H1 (cell line): ENCODE measurements around the gene NBPF3. TPM values are rescaled to one million over a fixed set of nuclear protein-coding genes. Genes with fewer than 3 reads are reported as not detected.

Experiments
- CTCF ChIA-PET: fragments of 300-600 bp; sonication (Branson Sonifier 250); formaldehyde crosslinking; loops from one replicate; lab custom pipeline; 2021; ENCODE audit not compliant: partially characterized antibody; lab: Charles Lee
- POLR2A ChIA-PET: fragments of 300-600 bp; sonication (Branson Sonifier 250); formaldehyde crosslinking; loops from one replicate; lab custom pipeline; 2021; ENCODE audit warnings: inconsistent platforms; ENCODE audit not compliant: partially characterized antibody; lab: Charles Lee
- DNase-seq, 2 experiments: peaks; one replicate each; pipeline versions ENCODE4 v3.0.0 to v3.0.0-alpha.2; 2010 to 2022; ENCODE audit warnings: low spot score in 2 of 2, low read depth in 1 of 2, mixed read lengths in 1 of 2
- FAIRE-seq: peaks from 2 replicates; lab custom pipeline; 2011; peaks lifted over from hg19 to GRCh38; lab: Jason Lieb, UNC
- H2AFZ ChIP-seq: 2 replicates; pipeline ENCODE4 v1.8.1; 2012; ENCODE audit warnings: low read length, inconsistent platforms
- H2AK5ac ChIP-seq: 2 replicates; pipeline ENCODE4 v1.6.1; 2013; ENCODE audit warnings: low read depth, low read length
- H2BK120ac ChIP-seq: replicated peaks from 2 replicates; pipeline ENCODE3; 2013; ENCODE audit warnings: low read depth, low read length, inconsistent platforms
- H2BK12ac ChIP-seq: 2 replicates; pipeline ENCODE4 v1.6.1; 2013; ENCODE audit warnings: low read depth, low read length
- H2BK15ac ChIP-seq: 2 replicates; pipeline ENCODE4 v1.6.1; 2013; ENCODE audit warnings: low read length
- H2BK20ac ChIP-seq: 2 replicates; pipeline ENCODE4 v1.6.1; 2013; ENCODE audit warnings: low read length
- H2BK5ac ChIP-seq: 2 replicates; pipeline ENCODE4 v1.6.1; 2013; ENCODE audit warnings: low read depth, low read length
- H3K14ac ChIP-seq: 2 replicates; pipeline ENCODE4 v1.6.1; 2013; ENCODE audit warnings: inconsistent platforms; ENCODE audit not compliant: insufficient read length
- H3K18ac ChIP-seq: 2 replicates; pipeline ENCODE4 v1.6.1; 2013; ENCODE audit warnings: low read length; ENCODE audit errors: extremely low read depth
- H3K23ac ChIP-seq: 2 replicates; pipeline ENCODE4 v1.6.1; 2013; ENCODE audit warnings: inconsistent platforms; ENCODE audit not compliant: insufficient read length
- H3K23me2 ChIP-seq: 2 replicates; pipeline ENCODE4 v1.6.1; 2013; ENCODE audit warnings: low read depth, low read length
- H3K27ac ChIP-seq: 2 replicates; pipeline ENCODE4 v1.6.1; 2011; ENCODE audit warnings: low read depth, low read length, inconsistent platforms
- H3K27me3 ChIP-seq, 4 experiments: replicated peaks in 1 of 4; 1 replicate in 1 of 4; 2 replicates in 3 of 4; pipeline versions ENCODE4 v1.6.1 to v1.8.1; 2011 to 2013; ENCODE audit warnings: low read length in 3 of 4, mild to moderate bottlenecking in 3 of 4, inconsistent platforms in 2 of 4, mixed read lengths in 2 of 4, moderate library complexity in 1 of 4; ENCODE audit not compliant: control insufficient read depth in 3 of 4, insufficient read depth in 3 of 4; ENCODE audit errors: extremely low read depth in 1 of 4
- H3K36me3 ChIP-seq, 4 experiments: 2 replicates each; pipeline versions ENCODE4 v1.6.1 to v1.8.1; 2011 to 2013; ENCODE audit warnings: mild to moderate bottlenecking in 4 of 4, low read length in 3 of 4, moderate library complexity in 2 of 4, control low read depth in 1 of 4, inconsistent platforms in 1 of 4; ENCODE audit not compliant: insufficient read depth in 4 of 4, control insufficient read depth in 2 of 4
- H3K4ac ChIP-seq: replicated peaks from 2 replicates; pipeline ENCODE3; 2013; ENCODE audit warnings: low read length, low read depth, mixed read lengths, inconsistent platforms; ENCODE audit not compliant: insufficient read length
- H3K4me1 ChIP-seq, 4 experiments: replicated peaks in 1 of 4; 1 replicate in 1 of 4; 2 replicates in 3 of 4; pipeline versions ENCODE4 v1.6.1 to v1.8.1; 2011 to 2013; ENCODE audit warnings: low read length in 3 of 4, inconsistent platforms in 2 of 4, mixed read lengths in 1 of 4; ENCODE audit not compliant: insufficient read depth in 4 of 4, control insufficient read depth in 3 of 4
- H3K4me2 ChIP-seq, 2 experiments: 2 replicates each; pipeline versions ENCODE4 v1.6.1 to v1.8.1; 2011 to 2013; ENCODE audit warnings: low read depth in 2 of 2, low read length in 2 of 2, control low read depth in 1 of 2, inconsistent platforms in 1 of 2, mild to moderate bottlenecking in 1 of 2; ENCODE audit not compliant: insufficient read depth in 1 of 2
- H3K4me3 ChIP-seq, 4 experiments: fragments of 200-600, 300-600 bp in 1 of 4; sonication (generic), shearing (Covaris generic), sonication (Bioruptor Twin) in 1 of 4; 2 replicates each; pipeline versions ENCODE4 v1.5.1 to v1.8.1; 2011 to 2016; ENCODE audit warnings: low read length in 4 of 4, low read depth in 3 of 4, control low read depth in 2 of 4, inconsistent platforms in 2 of 4, mild to moderate bottlenecking in 2 of 4, mixed read lengths in 1 of 4, moderate library complexity in 1 of 4; ENCODE audit not compliant: insufficient read depth in 2 of 4; ENCODE audit errors: extremely low read depth in 1 of 4
- H3K56ac ChIP-seq: replicated peaks from 2 replicates; pipeline ENCODE3; 2013; ENCODE audit warnings: low read depth, mild to moderate bottlenecking, mixed read lengths, low read length, inconsistent platforms; ENCODE audit not compliant: insufficient read length
- H3K79me1 ChIP-seq: 2 replicates; pipeline ENCODE4 v1.6.1; 2013; ENCODE audit warnings: low read depth, low read length, control low read depth
- H3K79me2 ChIP-seq, 2 experiments: 2 replicates each; pipeline versions ENCODE4 v1.6.1 to v1.8.1; 2012 to 2013; ENCODE audit warnings: low read length in 2 of 2, mild to moderate bottlenecking in 2 of 2, inconsistent platforms in 1 of 2; ENCODE audit not compliant: insufficient read depth in 2 of 2, control insufficient read depth in 1 of 2
- H3K9ac ChIP-seq, 4 experiments: replicated peaks in 1 of 4; 1 replicate in 1 of 4; 2 replicates in 3 of 4; pipeline versions ENCODE4 v1.6.1 to v1.8.1; 2011 to 2013; ENCODE audit warnings: low read depth in 3 of 4, low read length in 3 of 4, control low read depth in 2 of 4, mild to moderate bottlenecking in 2 of 4, moderate library complexity in 2 of 4, inconsistent platforms in 1 of 4; ENCODE audit errors: extremely low read depth in 1 of 4
- H3K9me3 ChIP-seq, 2 experiments: 2 replicates each; pipeline versions ENCODE4 v1.6.1 to v1.8.1; 2012 to 2013; ENCODE audit warnings: mild to moderate bottlenecking in 2 of 2, moderate library complexity in 2 of 2, control low read depth in 1 of 2, inconsistent platforms in 1 of 2, low read depth in 1 of 2, low read length in 1 of 2, mixed read lengths in 1 of 2; ENCODE audit not compliant: insufficient read depth in 2 of 2
- H4K20me1 ChIP-seq, 2 experiments: replicated peaks in 1 of 2; 2 replicates each; pipeline versions ENCODE3 to v1.8.1; 2011 to 2013; ENCODE audit warnings: inconsistent platforms in 2 of 2, low read length in 2 of 2, mild to moderate bottlenecking in 1 of 2; ENCODE audit not compliant: insufficient read depth in 2 of 2, control insufficient read depth in 1 of 2
- H4K5ac ChIP-seq: 2 replicates; pipeline ENCODE4 v1.6.1; 2013; ENCODE audit warnings: low read length, low read depth, mixed read lengths, inconsistent platforms; ENCODE audit not compliant: insufficient read length
- H4K8ac ChIP-seq: 2 replicates; pipeline ENCODE4 v1.8.0; 2013; ENCODE audit warnings: mild to moderate bottlenecking, moderate library complexity, low read length, inconsistent platforms; ENCODE audit not compliant: insufficient read depth; ENCODE audit errors: extremely low read depth
- H4K91ac ChIP-seq: replicated peaks from 2 replicates; pipeline ENCODE3; 2013; ENCODE audit warnings: low read length, mixed read lengths, inconsistent platforms; ENCODE audit not compliant: insufficient read length
- NRF1 ChIP-seq: IDR thresholded peaks from 2 replicates; pipeline ENCODE4 v1.6.1; 2011; ENCODE audit warnings: mild to moderate bottlenecking, low read depth, low read length, improper control_type of control experiment
- TAF1 ChIP-seq: IDR thresholded peaks from 2 replicates; pipeline ENCODE4 v1.6.1; 2011; ENCODE audit warnings: mild to moderate bottlenecking, low read depth, low read length
- WGBS, 2 experiments: shearing (Covaris generic) in 1 of 2; methylation state at CpG; one replicate each; pipeline versions ENCODE4 v1.1.6 to v1.1.7; 2013 to 2015; ENCODE audit warnings: low lambda C conversion rate in 2 of 2, mixed read lengths in 2 of 2, inconsistent platforms in 1 of 2, low coverage in 1 of 2, missing lambda C conversion rate in 1 of 2; ENCODE audit not compliant: insufficient replicate concordance in 2 of 2, insufficient coverage in 1 of 2, insufficient read length in 1 of 2; ENCODE audit errors: extremely low coverage in 1 of 2, missing lambda C conversion rate in 1 of 2; 5-methylcytosine and 5-hydroxymethylcytosine counted together
- polyA plus RNA-seq, 7 experiments: library from polyadenylated mRNA; depleted of rRNA in 3 of 7; stranded (reverse) in 5 of 7; unstranded in 2 of 7; fragments of >200 nt in 5 of 7; fragments of 200-250 nt in 2 of 7; gene quantifications; 1 replicate in 5 of 7; 2 replicates in 1 of 7; 4 replicates in 1 of 7; pipeline versions ENCODE4 v1.2.1 to v1.2.3, GENCODE V29; 2011 to 2013; ENCODE audit warnings: missing spikeins in 2 of 7, mixed read lengths in 2 of 7
- total RNA-seq: library from RNA; stranded (reverse); fragmentation: NEBNext Ultra II Directional; extraction: Animal tissue kit (Norgen Biotek cat#: 25700); gene quantifications from 2 replicates; pipeline ENCODE4 v1.2.1, GENCODE V29; 2021

NBPF3 gene
- total and polyA plus RNA-seq, 2 of the 8 experiments (the other 6 are each of a cell fraction or from before 2014, with no cell fraction given) = 3.8 to 4.3 TPM

GRCh38 chr1:21472861-21473260 lies 32.9 kb downstream of the NBPF3 start:
- Histone ChIP-seq H3K9ac (no peak overlapping the region), H2AFZ (no peak overlapping the region), H3K36me3 (no peaks in the 10 kb centered on the region), H4K5ac (no peak overlapping the region), H3K14ac (no peak overlapping the region), H3K18ac (no peak overlapping the region), H4K8ac (no peak overlapping the region), H3K79me2 (no peaks in the 10 kb centered on the region), H3K27me3 (no peaks in the 10 kb centered on the region), H4K20me1 (no peaks in the 10 kb centered on the region), H3K4me2 (no peak overlapping the region), H2BK12ac (no peak overlapping the region), H3K4me3 (no peak overlapping the region), H3K56ac (no peak overlapping the region), H2BK15ac (no peak overlapping the region), H3K27ac (no peak overlapping the region), H3K4me1 (peaks cover 0 to 5% (median 3%) of the 10 kb centered on the region in 4 experiments; a peak in 4 of 7 replicates), H3K23ac (no peak overlapping the region), H3K9me3 (no peaks in the 10 kb centered on the region), H4K91ac (no peak overlapping the region), H2BK5ac (no peak overlapping the region), H3K79me1 (no peaks in the 10 kb centered on the region; the same call in 1 of the 2 replicates), H2BK120ac (no peak overlapping the region), H2AK5ac (no peak overlapping the region), H3K23me2 (no peaks in the 10 kb centered on the region), H2BK20ac (no peak overlapping the region), H3K4ac (no peak overlapping the region)
- 90% methylated on average over 5 of the region's 5 CpGs; no CpG with 5 or more reads in 1 of the 2 experiments for WGBS, 2 experiments
- FAIRE-seq (no peak), DNase-seq (peak in 1 of 2 experiments; percentile 24)
- ChIA-PET CTCF (interaction anchor here (6.2 kb wide), 1 partner anchor 102 kb away, joined by 35 read pairs; no protein-coding TSS in a partner anchor), POLR2A (no interaction called here)
- TF ChIP-seq NRF1 = no peak
- TF ChIP-seq TAF1 = no peak
